ENCODE data around the gene KDM4B.
"Not testable (repeated sequence)": the region's sequence is repeated elsewhere in the genome, so short reads cannot be mapped to it uniquely, and the experiment has no call there.

KDM4B gene

GRCh38 chr19:4968462-4969291, at the start of gene KDM4B:
Gene KDM4B (plus strand): TSS chr19:4969113. CDS start chr19:5032891, 63,778 bp downstream.
- DNase-seq (ENCODE audit: low spot score): peak; percentile 99

GRCh38 chr19:4922530-4923275, 46.2 kb upstream of the KDM4B start:
- no peak for DNase-seq (ENCODE audit: low spot score)

DNA sequence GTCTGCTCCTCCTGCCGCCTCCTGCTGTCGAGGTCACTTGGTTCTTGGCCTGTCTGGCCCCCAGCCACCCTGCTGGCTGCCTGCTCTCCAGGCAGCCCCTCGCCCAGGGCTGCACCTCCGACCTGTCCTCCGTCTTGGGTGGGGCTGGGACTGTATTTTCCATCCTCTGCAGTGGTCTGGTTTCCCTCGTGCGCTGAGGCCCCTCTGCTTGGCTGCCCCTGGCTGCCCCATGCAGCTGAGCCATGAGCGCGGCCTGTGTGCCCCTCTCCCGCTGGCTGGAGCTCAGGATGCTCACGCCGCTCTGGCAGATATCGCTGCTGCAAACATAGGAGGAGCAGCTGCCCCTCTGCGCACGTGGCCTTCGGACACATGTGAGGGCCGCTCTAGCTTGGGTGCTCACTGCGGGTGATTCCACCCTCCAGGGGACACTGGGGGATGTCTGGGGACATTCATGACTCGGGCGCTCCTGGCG, 45.6 kb upstream of the KDM4B start:
- no peak for DNase-seq (ENCODE audit: low spot score)

GRCh38 chr19:4929186-4929585, 39.7 kb upstream of the KDM4B start:
- DNase-seq (ENCODE audit: low spot score): peak; percentile 53

DNA sequence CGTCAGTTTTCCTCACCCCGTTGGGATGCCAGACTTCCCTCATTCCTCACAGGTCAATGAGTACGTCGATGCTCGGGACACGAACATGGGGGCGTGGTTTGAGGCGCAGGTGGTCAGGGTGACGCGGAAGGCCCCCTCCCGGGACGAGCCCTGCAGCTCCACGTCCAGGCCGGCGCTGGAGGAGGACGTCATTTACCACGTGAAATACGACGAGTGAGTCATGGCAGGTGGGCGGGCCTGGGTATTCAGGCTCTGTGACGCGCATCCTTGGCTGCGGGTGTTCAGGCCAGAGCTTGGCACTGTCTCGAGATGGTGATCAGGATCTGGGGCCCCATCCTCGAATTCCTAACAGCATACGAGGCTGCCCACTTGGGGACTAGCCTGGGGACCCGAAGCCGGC, 38.2 kb upstream of the KDM4B start:
- DNase-seq (ENCODE audit: low spot score): no peak

GRCh38 chr19:4932711-4933110, 36.2 kb upstream of the KDM4B start:
- no peak for DNase-seq (ENCODE audit: low spot score)

DNA sequence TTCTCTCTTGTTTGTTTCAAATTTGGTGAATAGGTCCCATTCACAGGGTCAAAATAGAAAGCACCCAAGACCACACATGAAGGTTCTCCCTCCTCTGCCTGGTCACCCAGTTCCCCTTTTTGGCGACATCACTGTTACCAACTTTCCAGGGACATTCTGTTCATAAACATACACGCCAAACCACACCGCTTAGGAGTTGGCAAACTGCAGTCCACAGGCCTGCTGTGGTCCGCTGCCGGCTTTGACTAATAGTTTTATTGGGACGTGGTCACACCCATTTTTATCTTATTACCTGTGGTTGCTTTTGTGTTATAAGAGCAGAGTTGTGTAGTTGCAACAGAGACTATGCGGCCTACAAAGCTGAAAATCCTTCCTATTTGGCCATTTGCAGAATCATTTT, 35.4 kb upstream of the KDM4B start:
- DNase-seq (ENCODE audit: low spot score): no peak

DNA sequence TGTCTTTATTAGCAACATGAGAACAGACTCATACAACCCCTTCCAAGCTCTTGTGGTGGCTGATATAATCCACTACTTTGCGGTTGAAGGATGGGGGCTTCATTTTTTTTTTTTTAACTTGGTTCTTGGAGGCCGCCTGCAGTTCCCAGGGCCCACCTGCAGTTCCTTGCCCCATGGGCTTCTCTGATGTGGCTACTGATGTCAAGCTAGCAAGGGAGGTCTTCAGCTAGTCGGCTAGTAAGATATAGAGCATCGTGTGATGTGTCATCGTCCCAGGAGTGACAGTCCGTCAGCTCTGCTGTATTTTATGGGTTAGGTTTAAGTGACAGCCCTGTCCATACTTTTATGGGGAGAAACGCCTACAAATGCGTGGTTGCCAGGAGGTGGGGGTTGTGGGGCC, 33.5 kb upstream of the KDM4B start:
- no peak for DNase-seq (ENCODE audit: low spot score)

DNA sequence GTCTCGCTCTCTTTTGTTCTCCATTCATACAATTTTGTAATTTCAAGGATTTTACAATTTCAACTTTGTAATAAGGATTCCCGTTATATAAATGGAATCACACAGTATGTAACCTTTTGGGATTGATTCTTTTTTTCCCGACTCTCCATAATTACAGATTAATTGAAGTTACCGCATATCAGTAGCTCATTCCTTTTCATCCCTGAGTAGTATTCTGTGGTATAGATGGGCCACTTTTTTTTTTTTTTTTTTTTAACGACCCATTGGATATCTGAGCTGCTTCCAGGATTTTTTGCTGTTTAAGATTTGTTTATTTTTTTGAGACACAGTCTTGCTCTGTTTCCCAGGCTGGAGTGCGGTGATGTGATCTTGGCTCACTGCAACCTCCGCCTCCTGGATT, 31.9 kb upstream of the KDM4B start:
- no peak for DNase-seq (ENCODE audit: low spot score)

DNA sequence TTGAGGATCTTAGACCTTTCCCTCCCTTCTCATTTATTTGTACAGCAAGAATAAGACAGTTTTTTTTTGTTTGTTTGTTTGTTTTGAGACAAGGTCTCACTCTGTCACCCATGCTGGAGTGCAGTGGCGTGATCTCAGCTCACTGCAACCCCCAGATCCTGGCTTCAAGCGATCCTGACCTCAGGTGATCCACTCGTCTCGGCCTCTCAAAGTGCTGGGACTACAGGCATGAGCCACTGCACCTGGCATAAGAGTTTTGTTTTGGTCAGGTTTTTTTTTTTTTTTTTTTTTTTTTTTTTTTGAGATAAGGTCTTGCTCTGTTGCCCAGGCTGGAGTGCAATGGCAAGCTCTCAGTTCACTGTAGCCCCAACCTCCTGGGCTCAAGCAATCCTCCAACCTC, 30.5 kb upstream of the KDM4B start:
- DNase-seq (ENCODE audit: low spot score): not testable (repeated sequence)

DNA sequence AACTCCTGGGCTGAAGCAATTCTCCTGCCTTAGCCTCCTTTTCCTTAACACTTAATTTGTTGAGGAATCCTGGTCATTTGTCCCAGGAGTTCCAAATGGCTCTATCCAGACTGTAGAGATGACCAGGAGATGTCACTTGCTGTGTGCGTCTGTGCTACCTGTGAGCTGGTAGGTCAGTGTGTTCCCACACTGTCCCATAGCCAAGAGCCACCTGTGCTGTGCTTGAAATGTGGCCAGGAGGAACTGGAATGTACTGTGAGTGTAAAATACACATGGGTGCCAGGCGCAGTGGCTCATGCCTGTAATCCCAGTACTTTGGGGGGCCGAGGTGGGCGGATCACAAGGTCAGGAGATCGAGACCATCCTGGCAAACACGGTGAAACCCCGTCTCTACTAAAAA, 29.4 kb upstream of the KDM4B start:
- DNase-seq (ENCODE audit: low spot score): no peak

- not testable (repeated sequence) for DNase-seq (ENCODE audit: low spot score)
Measured at GRCh38 chr19:4941638-4942169, 27.2 kb upstream of the KDM4B start.

- not testable (repeated sequence) for DNase-seq (ENCODE audit: low spot score)
Measured at GRCh38 chr19:4950650-4951049, 18.3 kb upstream of the KDM4B start.

DNA sequence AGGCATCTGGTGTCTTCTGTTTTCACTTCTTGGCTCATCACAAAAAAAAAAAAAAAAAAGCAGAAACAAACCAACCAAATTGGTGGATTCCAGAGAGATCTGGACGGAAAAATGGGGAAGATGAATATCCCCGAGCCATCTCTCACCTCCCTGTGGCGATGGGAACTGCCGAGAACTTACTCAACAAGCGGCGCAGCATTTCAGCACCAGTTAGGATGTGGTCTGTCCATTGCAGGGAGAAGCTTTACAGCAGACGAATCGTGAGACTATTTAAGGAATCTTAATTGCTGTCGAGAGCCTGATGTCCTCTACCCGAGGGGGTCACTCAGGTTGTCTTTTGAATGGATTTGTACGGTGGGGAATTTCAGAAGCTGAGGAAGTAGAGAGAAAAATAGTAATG, 17.3 kb upstream of the KDM4B start:
- no peak for DNase-seq (ENCODE audit: low spot score)

GRCh38 chr19:4952945-4953344, 16.0 kb upstream of the KDM4B start:
- DNase-seq (ENCODE audit: low spot score): no peak

DNA sequence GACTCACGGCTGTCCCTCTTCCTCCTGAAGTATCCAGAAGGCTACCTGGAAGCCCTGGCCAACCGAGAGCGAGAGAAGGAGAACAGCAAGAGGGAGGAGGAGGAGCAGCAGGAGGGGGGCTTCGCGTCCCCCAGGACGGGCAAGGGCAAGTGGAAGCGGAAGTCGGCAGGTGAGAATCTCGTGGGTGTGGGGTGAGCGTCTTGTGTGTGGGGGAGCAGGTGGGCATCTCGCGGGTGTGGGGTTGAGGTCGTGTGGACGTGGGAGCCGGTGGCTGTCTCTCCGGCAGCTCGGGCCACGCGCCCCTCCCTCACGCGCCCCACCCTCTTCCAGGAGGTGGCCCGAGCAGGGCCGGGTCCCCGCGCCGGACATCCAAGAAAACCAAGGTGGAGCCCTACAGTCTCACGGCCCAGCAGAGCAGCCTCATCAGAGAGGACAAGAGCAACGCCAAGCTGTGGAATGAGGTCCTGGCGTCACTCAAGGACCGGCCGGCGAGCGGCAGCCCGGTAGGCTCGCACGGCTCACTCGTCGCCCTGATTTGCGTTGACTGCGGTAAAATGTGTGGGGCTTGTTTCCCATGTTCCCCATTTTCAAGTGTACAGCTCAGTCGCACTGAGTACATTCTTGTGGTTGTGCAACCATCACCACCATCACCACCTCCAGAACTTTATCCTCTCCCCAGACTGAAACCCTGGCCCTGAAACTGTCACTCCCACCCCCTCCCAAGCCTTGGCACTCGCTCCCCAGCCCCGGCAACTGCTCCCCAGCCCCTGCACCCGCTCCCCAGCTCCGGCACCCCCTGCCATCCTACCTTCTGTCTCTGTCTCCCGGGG, 14.4 kb upstream of the KDM4B start:
- DNase-seq (ENCODE audit: low spot score): peak; percentile 3

GRCh38 chr19:4955274-4955673, 13.6 kb upstream of the KDM4B start:
- no peak for DNase-seq (ENCODE audit: low spot score)

GRCh38 chr19:4957981-4958380, 10.9 kb upstream of the KDM4B start:
- DNase-seq (ENCODE audit: low spot score): peak; percentile 6

DNA sequence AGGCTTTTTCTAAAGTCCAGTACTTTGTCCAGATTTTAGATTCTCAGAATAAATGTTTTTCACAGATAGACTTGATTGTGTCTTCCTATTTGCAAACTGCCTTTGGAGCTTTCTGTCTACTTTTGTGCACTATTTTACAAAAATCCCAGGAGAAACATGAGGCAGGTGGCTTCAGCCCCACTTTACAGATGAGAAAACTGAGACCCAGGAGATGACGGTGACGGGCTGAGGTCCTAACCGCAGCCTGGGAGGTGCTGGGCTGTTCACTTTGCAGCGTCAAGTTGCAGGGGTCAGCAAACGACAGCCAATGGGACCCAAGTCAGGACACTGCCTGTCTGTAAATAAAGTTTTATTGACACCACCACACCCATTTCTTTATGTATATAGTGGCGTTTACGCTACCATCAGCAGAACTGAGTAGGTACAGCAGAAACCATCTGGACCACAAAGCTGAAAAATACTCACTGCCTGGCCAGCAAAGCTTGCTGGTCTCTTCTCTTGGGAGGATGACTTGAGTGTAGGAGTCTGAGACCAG, 6.8 kb upstream of the KDM4B start:
- no peak for DNase-seq (ENCODE audit: low spot score)

GRCh38 chr19:4965061-4965460, 3.9 kb upstream of the KDM4B start:
- DNase-seq (ENCODE audit: low spot score): no peak

- no peak for DNase-seq (ENCODE audit: low spot score)
Measured at GRCh38 chr19:4966591-4966990, 2.3 kb upstream of the KDM4B start.
